Activated T-cell treated with anti-CD3 and anti-CD28 coated beads for 48 hours (primary cell): ENCODE measurements around the gene MICALL1.

Experiments used
- DNase-seq: peaks from one replicate; pipeline ENCODE4 v3.0.0-alpha.2; 2020; ENCODE audit warnings: low read depth

Gene MICALL1

GRCh38 chr22:37906364-37907008 lies 389 bp downstream of the MICALL1 start:
- peak; percentile 35 for DNase-seq

GRCh38 chr22:37907036-37907954 lies 1.2 kb downstream of the MICALL1 start:
- no peak for DNase-seq

- no peak for DNase-seq
Observed at GRCh38 chr22:37909766-37910165, 3.7 kb downstream of the MICALL1 start.

GRCh38 chr22:37910890-37911672 lies 5.0 kb downstream of the MICALL1 start:
- DNase-seq = no peak

GRCh38 chr22:37911697-37912096 lies 5.6 kb downstream of the MICALL1 start:
- no peak for DNase-seq

GRCh38 chr22:37912171-37912570 lies 6.1 kb downstream of the MICALL1 start:
- no peak for DNase-seq

GRCh38 chr22:37913233-37913721 lies 7.2 kb downstream of the MICALL1 start:
- DNase-seq = no peak

GRCh38 chr22:37916311-37916710 lies 10.2 kb downstream of the MICALL1 start:
- no peak for DNase-seq

GRCh38 chr22:37917874-37918548 lies 11.9 kb downstream of the MICALL1 start:
- DNase-seq = no peak

GRCh38 chr22:37918580-37919270 lies 12.6 kb downstream of the MICALL1 start:
- DNase-seq = no peak

GRCh38 chr22:37920126-37920525 lies 14.0 kb downstream of the MICALL1 start:
- DNase-seq = no peak

GRCh38 chr22:37922191-37922590 lies 16.1 kb downstream of the MICALL1 start:
- DNase-seq = no peak

GRCh38 chr22:37923927-37924326 lies 17.8 kb downstream of the MICALL1 start:
- no peak for DNase-seq

- no peak for DNase-seq
Observed at GRCh38 chr22:37924386-37925065, 18.4 kb downstream of the MICALL1 start.

GRCh38 chr22:37925330-37925729 lies 19.2 kb downstream of the MICALL1 start:
- DNase-seq = no peak

GRCh38 chr22:37925767-37926166 lies 19.7 kb downstream of the MICALL1 start:
- DNase-seq = no peak

- no peak for DNase-seq
Observed at GRCh38 chr22:37926358-37926757, 20.3 kb downstream of the MICALL1 start.

- no peak for DNase-seq
Observed at GRCh38 chr22:37926771-37927636, 20.9 kb downstream of the MICALL1 start.

- DNase-seq = no peak
Observed at GRCh38 chr22:37927637-37927936, 21.5 kb downstream of the MICALL1 start.

- no peak for DNase-seq
Observed at GRCh38 chr22:37929390-37929789, 23.3 kb downstream of the MICALL1 start.
